DMS 273 (cell line): ENCODE measurements around the gene TM9SF2.
"Not testable (repeated sequence)": the region's sequence is repeated elsewhere in the genome, so short reads cannot be mapped to it uniquely, and the experiment has no call there.

Experiments
- DNase-seq: peaks from one replicate; lab custom pipeline; 2025; ENCODE audit not compliant: unreplicated experiment; lab: John Stamatoyannopoulos, UW

The TM9SF2 gene

GRCh38 chr13:99527301-99527700 is 26.0 kb downstream of the TM9SF2 start:
- DNase-seq = no peak

GRCh38 chr13:99528547-99528946 is 27.3 kb downstream of the TM9SF2 start:
- DNase-seq = peak; percentile 48

GRCh38 chr13:99536023-99536422 is 34.8 kb downstream of the TM9SF2 start:
- DNase-seq = no peak

GRCh38 chr13:99540530-99540929 is 39.3 kb downstream of the TM9SF2 start:
- DNase-seq = no peak

- no peak for DNase-seq
These were observed 41.6 kb downstream of the TM9SF2 start for GRCh38 chr13:99542788-99543406.

GRCh38 chr13:99545361-99545760 is 44.1 kb downstream of the TM9SF2 start:
- DNase-seq = no peak

GRCh38 chr13:99545979-99546378 is 44.7 kb downstream of the TM9SF2 start:
- no peak for DNase-seq

GRCh38 chr13:99546878-99547277 is 45.6 kb downstream of the TM9SF2 start:
- DNase-seq = no peak

- DNase-seq = no peak
These were observed 47.2 kb downstream of the TM9SF2 start for GRCh38 chr13:99548448-99548847.

- no peak for DNase-seq
These were observed 51.8 kb downstream of the TM9SF2 start for GRCh38 chr13:99553033-99553432.

- DNase-seq = no peak
These were observed 53.9 kb downstream of the TM9SF2 start for GRCh38 chr13:99555149-99555548.

GRCh38 chr13:99556867-99557443 is 55.7 kb downstream of the TM9SF2 start:
- DNase-seq = no peak

GRCh38 chr13:99558570-99559180 is 57.4 kb downstream of the TM9SF2 start:
- DNase-seq = no peak

- DNase-seq = no peak
These were observed 58.3 kb downstream of the TM9SF2 start for GRCh38 chr13:99559560-99559959.

GRCh38 chr13:99563404-99563803 is 62.1 kb downstream of the TM9SF2 start:
- no peak for DNase-seq

GRCh38 chr13:99564386-99564785 is 63.1 kb downstream of the TM9SF2 start:
- no peak for DNase-seq

GRCh38 chr13:99565478-99566124 is 64.3 kb downstream of the TM9SF2 start:
- DNase-seq = no peak

- no peak for DNase-seq
These were observed 65.1 kb downstream of the TM9SF2 start for GRCh38 chr13:99566125-99567083.

- DNase-seq = not testable (repeated sequence)
These were observed 67.6 kb downstream of the TM9SF2 start for GRCh38 chr13:99568901-99569300.

- DNase-seq = no peak
These were observed 70.9 kb downstream of the TM9SF2 start for GRCh38 chr13:99572131-99572530.

GRCh38 chr13:99572921-99573320 is 71.6 kb downstream of the TM9SF2 start:
- DNase-seq = peak; percentile 56
